Neural progenitor cell (in vitro differentiated cells): ENCODE measurements around the gene ACSL4. TPM values are rescaled to one million over a fixed set of nuclear protein-coding genes. Genes with fewer than 3 reads are reported as not detected.

Source experiments
- DNase-seq: peaks from one replicate; pipeline ENCODE4 v3.0.0-alpha.2; 2016; ENCODE audit warnings: low spot score
- H2AFZ ChIP-seq: fragments of 200-600 bp; sonication (generic); replicated peaks from 2 replicates; pipeline ENCODE4 v1.6.1; 2016; ENCODE audit warnings: antibody characterized with exemption
- H3F3A ChIP-seq: fragments of 200-600 bp; sonication (generic); 2 replicates; pipeline ENCODE4 v1.6.1; 2016; ENCODE audit warnings: antibody characterized with exemption, low read depth
- H3K27ac ChIP-seq: fragments of 200-600 bp; sonication (generic); 2 replicates; pipeline ENCODE4 v1.5.1; 2016; ENCODE audit warnings: mild to moderate bottlenecking
- H3K27me3 ChIP-seq: fragments of 200-600 bp; sonication (generic); 2 replicates; pipeline ENCODE4 v1.6.1; 2016; ENCODE audit warnings: mild to moderate bottlenecking, moderate library complexity
- H3K36me3 ChIP-seq: fragments of 200-600 bp; sonication (generic); 2 replicates; pipeline ENCODE4 v1.5.1; 2016
- H3K4me1 ChIP-seq: fragments of 200-600 bp; sonication (generic); 2 replicates; pipeline ENCODE4 v1.6.1; 2016; ENCODE audit warnings: mixed run types
- H3K4me2 ChIP-seq: fragments of 200-600 bp; sonication (generic); 2 replicates; pipeline ENCODE4 v1.6.1; 2016
- H3K4me3 ChIP-seq: fragments of 200-600 bp; sonication (generic); 2 replicates; pipeline ENCODE4 v1.5.1; 2016
- H3K79me2 ChIP-seq: fragments of 200-600 bp; sonication (generic); 2 replicates; pipeline ENCODE4 v1.6.1; 2016; ENCODE audit warnings: low read depth
- H3K9ac ChIP-seq: fragments of 200-600 bp; sonication (generic); 2 replicates; pipeline ENCODE4 v1.6.1; 2016
- H3K9me3 ChIP-seq: fragments of 200-600 bp; sonication (generic); 2 replicates; pipeline ENCODE4 v1.5.1; 2016; ENCODE audit warnings: low read depth
- H4K20me1 ChIP-seq: fragments of 200-600 bp; sonication (generic); 2 replicates; pipeline ENCODE4 v1.6.1; 2016; ENCODE audit warnings: low read depth
- H3K27ac Mint-ChIP-seq: 3 replicates; pipeline ENCODE4 v1.8.0; 2021; ENCODE audit warnings: mixed read lengths
- H3K27me3 Mint-ChIP-seq: 2 replicates; pipeline ENCODE4 v1.8.0; 2022; ENCODE audit warnings: low read depth, mild to moderate bottlenecking, inconsistent platforms, moderate library complexity, mixed read lengths; ENCODE audit not compliant: insufficient read depth
- H3K36me3 Mint-ChIP-seq: 3 replicates; pipeline ENCODE4 v1.8.0; 2021; ENCODE audit warnings: mixed read lengths
- H3K4me1 Mint-ChIP-seq: 3 replicates; pipeline ENCODE4 v1.8.0; 2021; ENCODE audit warnings: mixed read lengths
- H3K4me3 Mint-ChIP-seq: 3 replicates; pipeline ENCODE4 v1.8.0; 2021; ENCODE audit warnings: mild to moderate bottlenecking, moderate library complexity, mixed read lengths
- H3K9me3 Mint-ChIP-seq: 3 replicates; pipeline ENCODE4 v1.8.0; 2020; ENCODE audit warnings: mixed read lengths
- EZH2 ChIP-seq: fragments of 200-600 bp; sonication (generic); IDR thresholded peaks from 2 replicates; pipeline ENCODE4 v1.6.1; 2017; ENCODE audit warnings: antibody characterized with exemption, mild to moderate bottlenecking, moderate library complexity
- EZH2phosphoT487 ChIP-seq: fragments of 200-600 bp; sonication (generic); IDR thresholded peaks from 2 replicates; pipeline ENCODE4 v1.6.1; 2017; ENCODE audit warnings: antibody characterized with exemption
- small RNA-seq: library from RNA; depleted of rRNA; stranded (forward); fragments of <200 nt; gene quantifications from one replicate; pipeline ENCODE3, GENCODE V24; 2015
- total RNA-seq: library from RNA; depleted of rRNA; stranded (reverse); fragments of >200 nt; gene quantifications from 2 replicates; pipeline ENCODE4 v1.2.3, GENCODE V29; 2015; ENCODE audit warnings: low replicate concordance
- TF ChIP-seq, protein P1 (sequence below): fragments of 200-600 bp; sonication (generic); IDR thresholded peaks from 2 replicates; pipeline ENCODE4 v1.5.1; 2017; ENCODE audit warnings: antibody characterized with exemption, mild to moderate bottlenecking

ACSL4 gene
- total RNA-seq, 1 donor from 2014 or later = 87.3 TPM

DNA sequence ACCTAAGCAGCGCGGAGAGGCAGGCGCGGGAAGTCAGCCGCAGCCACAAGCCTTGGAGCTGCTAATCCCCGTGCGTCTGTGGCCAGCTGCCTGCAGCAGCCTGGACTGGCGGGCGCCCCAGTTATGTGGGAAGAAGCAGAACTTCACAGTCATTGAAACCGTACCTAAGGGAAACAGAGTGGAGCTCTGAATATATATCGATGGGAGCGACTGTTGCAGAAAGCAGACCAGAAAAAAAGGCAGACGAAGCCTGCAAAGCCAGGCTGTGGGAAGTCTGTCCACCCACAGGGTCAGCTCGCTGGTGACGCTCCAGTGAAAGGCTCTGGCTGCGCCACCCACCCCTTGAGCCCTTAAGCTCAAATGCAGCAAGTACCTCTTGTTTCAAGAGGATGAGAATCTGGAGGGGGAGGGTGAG lies 132.8 kb downstream of the ACSL4 start:
- no peak overlapping the region for H3K27ac Mint-ChIP-seq
- H3K27ac ChIP-seq = no peak overlapping the region
- peak overlapping the region; percentile 46 for H2AFZ ChIP-seq
- peaks cover 19% of the 10 kb centered on the region for H3K4me1 ChIP-seq
- H3K4me2 ChIP-seq = peak overlapping the region; percentile 33
- no peaks in the 10 kb centered on the region for H3K9me3 ChIP-seq
- peaks cover 23% of the 10 kb centered on the region for H3K4me1 Mint-ChIP-seq
- H3K36me3 Mint-ChIP-seq = no peaks in the 10 kb centered on the region
- H3K36me3 ChIP-seq = no peaks in the 10 kb centered on the region
- peak; percentile 69 for DNase-seq
- no peaks in the 10 kb centered on the region for H3K27me3 ChIP-seq
- H3K4me3 ChIP-seq = peak overlapping the region; percentile 1
- H4K20me1 ChIP-seq = no peaks in the 10 kb centered on the region
- no peaks in the 10 kb centered on the region for H3F3A ChIP-seq
- H3K27me3 Mint-ChIP-seq = peaks cover 2% of the 10 kb centered on the region
- H3K4me3 Mint-ChIP-seq = peak overlapping the region; percentile 72
- no peaks in the 10 kb centered on the region for H3K9me3 Mint-ChIP-seq
- no peaks in the 10 kb centered on the region for H3K79me2 ChIP-seq
- H3K9ac ChIP-seq = no peak overlapping the region
- TF ChIP-seq EZH2 (no peak), EZH2phosphoT487 (no peak)
- TF ChIP-seq, protein P1, sequence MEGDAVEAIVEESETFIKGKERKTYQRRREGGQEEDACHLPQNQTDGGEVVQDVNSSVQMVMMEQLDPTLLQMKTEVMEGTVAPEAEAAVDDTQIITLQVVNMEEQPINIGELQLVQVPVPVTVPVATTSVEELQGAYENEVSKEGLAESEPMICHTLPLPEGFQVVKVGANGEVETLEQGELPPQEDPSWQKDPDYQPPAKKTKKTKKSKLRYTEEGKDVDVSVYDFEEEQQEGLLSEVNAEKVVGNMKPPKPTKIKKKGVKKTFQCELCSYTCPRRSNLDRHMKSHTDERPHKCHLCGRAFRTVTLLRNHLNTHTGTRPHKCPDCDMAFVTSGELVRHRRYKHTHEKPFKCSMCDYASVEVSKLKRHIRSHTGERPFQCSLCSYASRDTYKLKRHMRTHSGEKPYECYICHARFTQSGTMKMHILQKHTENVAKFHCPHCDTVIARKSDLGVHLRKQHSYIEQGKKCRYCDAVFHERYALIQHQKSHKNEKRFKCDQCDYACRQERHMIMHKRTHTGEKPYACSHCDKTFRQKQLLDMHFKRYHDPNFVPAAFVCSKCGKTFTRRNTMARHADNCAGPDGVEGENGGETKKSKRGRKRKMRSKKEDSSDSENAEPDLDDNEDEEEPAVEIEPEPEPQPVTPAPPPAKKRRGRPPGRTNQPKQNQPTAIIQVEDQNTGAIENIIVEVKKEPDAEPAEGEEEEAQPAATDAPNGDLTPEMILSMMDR = no peak

DNA sequence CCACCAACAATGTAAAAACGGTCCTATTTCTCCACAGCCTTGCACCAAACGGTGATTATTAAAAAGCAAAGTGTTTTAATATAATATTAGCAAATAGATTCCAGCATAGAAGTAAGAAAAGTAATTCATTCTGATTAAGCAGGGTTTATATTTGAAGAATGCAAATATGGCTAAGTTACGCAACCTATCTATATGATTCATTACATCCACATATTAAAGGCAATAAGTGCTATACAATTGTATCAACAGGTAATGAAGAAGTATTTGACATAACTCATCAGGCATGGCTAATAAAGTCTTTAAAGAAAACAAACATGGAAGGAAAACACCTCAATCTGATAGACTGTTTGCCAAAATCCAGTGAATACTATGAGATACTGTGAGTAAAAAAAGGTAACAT lies 137.0 kb downstream of the ACSL4 start:
- Histone ChIP-seq H3K4me3 (no peak overlapping the region), H4K20me1 (no peaks in the 10 kb centered on the region), H3K27me3 (no peaks in the 10 kb centered on the region), H2AFZ (no peak overlapping the region), H3K9me3 (no peaks in the 10 kb centered on the region), H3K36me3 (no peaks in the 10 kb centered on the region), H3K27ac (no peak overlapping the region), H3K9ac (no peak overlapping the region), H3K79me2 (no peaks in the 10 kb centered on the region), H3K4me2 (no peak overlapping the region), H3F3A (no peaks in the 10 kb centered on the region), H3K4me1 (peaks cover 15% of the 10 kb centered on the region)
- peaks cover 2% of the 10 kb centered on the region for H3K27me3 Mint-ChIP-seq
- no peak overlapping the region for H3K27ac Mint-ChIP-seq
- H3K36me3 Mint-ChIP-seq = no peaks in the 10 kb centered on the region
- peaks cover 16% of the 10 kb centered on the region for H3K4me1 Mint-ChIP-seq
- no peak for DNase-seq
- no peak overlapping the region for H3K4me3 Mint-ChIP-seq
- H3K9me3 Mint-ChIP-seq = no peaks in the 10 kb centered on the region
- no peak for TF ChIP-seq EZH2phosphoT487
- no peak for TF ChIP-seq EZH2
- TF ChIP-seq, protein P1 = no peak

Small RNA genes lying within 50 kb of the gene (small RNA-seq; reads per million reads assigned to genes)
- gene AL118496.2 (not detected), gene RF00019 (not detected)

Other genes starting within 250 kb of the ACSL4 start
- gene NXT2, start 196.4 kb downstream of the ACSL4 start, total RNA-seq = 25.1 and 42.4 TPM in 2 replicates
- 1.3 and 1.6 TPM in 2 replicates for gene KCNE5, start 108.1 kb downstream of the ACSL4 start, total RNA-seq